Measurements from ENCODE around the gene CARD19. TPM values are rescaled to one million over a fixed set of nuclear protein-coding genes. Genes with fewer than 3 reads are reported as not detected.

The CARD19 gene
- total and polyA plus RNA-seq, 2 of the 8 experiments (the other 6 are each of a cell fraction or from before 2014, with no cell fraction given): 21.2 to 112 TPM

GRCh38 chr9:93095205-93096130 lies 549 bp upstream of the CARD19 start:
- peak overlapping the region; percentile 96; the same call in 1 of the 2 replicates for H4K8ac ChIP-seq (ENCODE audit: extremely low read depth, insufficient read depth, low read length)
- H4K20me1 ChIP-seq (replicated peaks in 1 of 2; ENCODE audit: control insufficient read depth in 1 of 2, insufficient read depth in 2 of 2, low read length in 2 of 2): peaks cover 0 to 4% of the 10 kb centered on the region in 2 experiments
- 0 out of 2 replicates have a peak overlapping the region, but pooled peaks have one; percentile 84 for H2AFZ ChIP-seq (ENCODE audit: low read length)
- no peak overlapping the region for H3K23ac ChIP-seq (ENCODE audit: insufficient read length)
- DNase-seq (ENCODE audit: low read depth in 1 of 2, low spot score in 2 of 2) (peak; percentile 87 to 97), FAIRE-seq (no peak)
- H3K14ac ChIP-seq (ENCODE audit: insufficient read length): no peak overlapping the region
- H3K4me3 ChIP-seq (ENCODE audit: extremely low read depth in 1 of 4, insufficient read depth in 2 of 4, low read depth in 3 of 4, low read length in 4 of 4): peak overlapping the region; percentile 28 to 98 (median 34); a peak in 7 of 8 replicates
- H2BK120ac ChIP-seq (replicated peaks; ENCODE audit: low read depth, low read length): no peak overlapping the region
- H2AK5ac ChIP-seq (ENCODE audit: low read depth, low read length): no peak overlapping the region
- H3K27me3 ChIP-seq (replicated peaks in 1 of 4; ENCODE audit: control insufficient read depth in 3 of 4, extremely low read depth in 1 of 4, insufficient read depth in 3 of 4, low read length in 3 of 4): no peaks in the 10 kb centered on the region; a peak in 1 of 7 replicates
- peaks cover 12% of the 10 kb centered on the region for H3K23me2 ChIP-seq (ENCODE audit: low read depth, low read length)
- H3K18ac ChIP-seq (ENCODE audit: extremely low read depth, low read length): peak overlapping the region; percentile 10
- H3K4me1 ChIP-seq (replicated peaks in 1 of 4; ENCODE audit: control insufficient read depth in 3 of 4, insufficient read depth in 4 of 4, low read length in 3 of 4): peaks cover 0 to 13% (median 7%) of the 10 kb centered on the region in 4 experiments; a peak in 4 of 7 replicates
- H4K5ac ChIP-seq (ENCODE audit: insufficient read length, low read depth, low read length): peak overlapping the region; percentile 68
- WGBS, 2 experiments (ENCODE audit: extremely low coverage in 1 of 2, insufficient coverage in 1 of 2, insufficient read length in 1 of 2, insufficient replicate concordance in 2 of 2, low coverage in 1 of 2, low lambda C conversion rate in 2 of 2, missing lambda C conversion rate in 1 of 2): 11% methylated on average over 22 of the region's 95 CpGs; no CpG with 5 or more reads in 1 of the 2 experiments
- H3K36me3 ChIP-seq (ENCODE audit: control insufficient read depth in 2 of 4, insufficient read depth in 4 of 4, low read length in 3 of 4): no peaks in the 10 kb centered on the region
- peak overlapping the region; percentile 73; the same call in 1 of the 2 replicates for H3K27ac ChIP-seq (ENCODE audit: low read depth, low read length)
- H2BK15ac ChIP-seq (ENCODE audit: low read length): peak overlapping the region; percentile 88; the same call in 1 of the 2 replicates
- H4K91ac ChIP-seq (replicated peaks; ENCODE audit: insufficient read length, low read length): peak overlapping the region; percentile 93
- H2BK5ac ChIP-seq (ENCODE audit: low read depth, low read length): peak overlapping the region; percentile 88
- H3K4me2 ChIP-seq (ENCODE audit: insufficient read depth in 1 of 2, low read depth in 2 of 2, low read length in 2 of 2): peak overlapping the region; percentile 45 to 66
- H3K79me2 ChIP-seq (ENCODE audit: control insufficient read depth in 1 of 2, insufficient read depth in 2 of 2, low read length in 2 of 2): peaks cover 0 to 3% of the 10 kb centered on the region in 2 experiments; a peak in 1 of 4 replicates
- H3K56ac ChIP-seq (replicated peaks; ENCODE audit: insufficient read length, low read depth, low read length): no peak overlapping the region
- H2BK12ac ChIP-seq (ENCODE audit: low read depth, low read length): no peak overlapping the region
- CTCF ChIA-PET (ENCODE audit: partially characterized antibody): interaction anchor here (0.8 to 1.5 kb wide), 2 partner anchors 14 to 58 kb away, joined by 3 to 4 read pairs; no protein-coding TSS in a partner anchor
- peak overlapping the region; percentile 98 for H3K4ac ChIP-seq (replicated peaks; ENCODE audit: insufficient read length, low read depth, low read length)
- POLR2A ChIA-PET (ENCODE audit: partially characterized antibody): interaction anchor here (1.0 kb wide), 1 partner anchor 87 kb away, joined by 4 read pairs; no protein-coding TSS in a partner anchor
- no peaks in the 10 kb centered on the region for H3K79me1 ChIP-seq (ENCODE audit: low read depth, low read length)
- H3K9me3 ChIP-seq (ENCODE audit: insufficient read depth in 2 of 2, low read depth in 1 of 2, low read length in 1 of 2): no peaks in the 10 kb centered on the region
- H2BK20ac ChIP-seq (ENCODE audit: low read length): no peak overlapping the region
- peak overlapping the region in 2 of 4 experiments; percentile 20 to 69; a peak in 3 of 7 replicates for H3K9ac ChIP-seq (replicated peaks in 1 of 4; ENCODE audit: extremely low read depth in 1 of 4, low read depth in 3 of 4, low read length in 3 of 4)
- TF ChIP-seq CHD2 (IDR thresholded peaks at IDR 0.05; ENCODE audit: low read length) (no peak), PHF8 (conservative IDR thresholded peaks at IDR 0.05; ENCODE audit: low read depth, low read length) (peak; percentile 53; the same call in 1 of the 2 replicates), EGR1 (IDR thresholded peaks at IDR 0.05; ENCODE audit: borderline replicate concordance, low read depth, low read length) (peak; percentile 96), RAD21 (IDR thresholded peaks at IDR 0.05 in 1 of 2, conservative IDR thresholded peaks at IDR 0.05 in 1 of 2; ENCODE audit: low read depth in 2 of 2, low read length in 2 of 2) (peak in 1 of 2 experiments; percentile 2; a peak in 1 of 4 replicates), HDAC6 (IDR thresholded peaks at IDR 0.05; ENCODE audit: low read depth, low read length) (no peak), MAX (IDR thresholded peaks at IDR 0.05) (no peak), NANOG (IDR thresholded peaks at IDR 0.05; ENCODE audit: insufficient read depth, low read depth, low read length, poor library complexity, severe bottlenecking) (no peak), TAF1 (IDR thresholded peaks at IDR 0.05; ENCODE audit: low read depth, low read length) (0 out of 2 replicates have a peak, but pooled peaks have one; percentile 25), BACH1 (IDR thresholded peaks at IDR 0.05; ENCODE audit: low read length) (no peak), TBP (IDR thresholded peaks at IDR 0.05; ENCODE audit: low read depth, low read length) (no peak)

Measured in H1 (cell line).